GM12874 (cell line): ENCODE results near the gene C1GALT1.

Experiments used
- TF ChIP-seq, protein P1 (sequence below): IDR thresholded peaks from 2 replicates; pipeline ENCODE4 v1.5.1; 2011; ENCODE audit warnings: low read depth, mild to moderate bottlenecking, control low read depth, low read length, moderate library complexity; ENCODE audit not compliant: insufficient read depth

Gene C1GALT1

DNA sequence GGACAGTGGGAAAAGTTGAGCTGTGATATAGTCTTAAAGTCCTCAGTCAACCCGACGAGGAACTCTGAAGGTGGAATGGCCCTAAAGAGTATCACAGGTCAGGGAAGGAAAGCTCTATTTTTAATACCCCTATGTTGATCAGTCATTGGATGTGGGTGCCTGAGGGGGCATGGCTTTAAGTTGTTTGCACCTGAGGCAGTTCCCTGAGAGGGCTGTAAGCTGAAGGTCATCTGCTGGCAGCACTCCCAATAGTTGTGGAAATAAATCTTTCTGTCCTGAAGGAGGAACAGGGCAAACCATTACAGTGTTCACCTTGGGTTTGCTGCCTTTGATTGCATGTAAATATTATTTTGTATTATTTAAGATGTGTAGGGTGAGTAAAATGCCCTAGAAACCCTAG lies 17.8 kb upstream of the C1GALT1 start:
- TF ChIP-seq, protein P1, sequence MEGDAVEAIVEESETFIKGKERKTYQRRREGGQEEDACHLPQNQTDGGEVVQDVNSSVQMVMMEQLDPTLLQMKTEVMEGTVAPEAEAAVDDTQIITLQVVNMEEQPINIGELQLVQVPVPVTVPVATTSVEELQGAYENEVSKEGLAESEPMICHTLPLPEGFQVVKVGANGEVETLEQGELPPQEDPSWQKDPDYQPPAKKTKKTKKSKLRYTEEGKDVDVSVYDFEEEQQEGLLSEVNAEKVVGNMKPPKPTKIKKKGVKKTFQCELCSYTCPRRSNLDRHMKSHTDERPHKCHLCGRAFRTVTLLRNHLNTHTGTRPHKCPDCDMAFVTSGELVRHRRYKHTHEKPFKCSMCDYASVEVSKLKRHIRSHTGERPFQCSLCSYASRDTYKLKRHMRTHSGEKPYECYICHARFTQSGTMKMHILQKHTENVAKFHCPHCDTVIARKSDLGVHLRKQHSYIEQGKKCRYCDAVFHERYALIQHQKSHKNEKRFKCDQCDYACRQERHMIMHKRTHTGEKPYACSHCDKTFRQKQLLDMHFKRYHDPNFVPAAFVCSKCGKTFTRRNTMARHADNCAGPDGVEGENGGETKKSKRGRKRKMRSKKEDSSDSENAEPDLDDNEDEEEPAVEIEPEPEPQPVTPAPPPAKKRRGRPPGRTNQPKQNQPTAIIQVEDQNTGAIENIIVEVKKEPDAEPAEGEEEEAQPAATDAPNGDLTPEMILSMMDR, result no peak

DNA sequence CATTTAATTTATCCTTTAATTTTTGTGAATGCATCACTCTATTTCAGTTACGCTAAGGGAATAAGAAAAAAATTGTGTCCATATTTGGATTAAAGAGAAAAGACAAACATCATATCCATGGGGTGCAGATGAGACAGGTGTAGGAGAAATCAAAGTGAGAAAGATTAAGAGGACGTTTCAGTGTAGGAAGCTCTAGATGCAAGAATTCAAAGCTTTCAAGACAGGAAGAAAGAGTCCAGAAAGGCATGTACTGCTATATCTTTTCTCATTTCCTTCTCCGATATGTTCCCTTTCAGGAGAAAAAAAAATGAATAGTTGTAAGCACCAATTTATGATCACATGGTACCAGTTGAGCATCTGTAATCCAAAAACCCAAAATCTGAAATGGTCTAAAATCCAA lies 17.0 kb upstream of the C1GALT1 start:
- TF ChIP-seq, protein P1, result no peak

DNA sequence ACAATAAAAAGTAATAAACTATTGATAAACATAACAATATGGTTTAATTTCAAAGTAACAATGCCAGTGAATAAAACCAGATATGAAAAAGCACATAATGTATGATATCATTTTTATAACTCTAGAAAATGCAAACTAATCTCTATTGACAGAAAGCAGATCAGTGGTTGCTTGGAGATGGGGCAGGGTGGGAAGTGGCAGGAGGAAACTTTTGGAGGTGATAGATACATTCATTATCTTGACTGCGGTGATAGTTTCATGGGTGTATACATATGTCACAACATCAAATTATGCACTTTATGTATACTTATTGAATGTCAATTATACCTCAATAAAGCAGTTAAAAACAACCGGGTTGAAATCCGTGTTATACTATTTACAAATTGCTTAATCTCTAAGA lies 16.0 kb upstream of the C1GALT1 start:
- TF ChIP-seq, protein P1, result no peak

DNA sequence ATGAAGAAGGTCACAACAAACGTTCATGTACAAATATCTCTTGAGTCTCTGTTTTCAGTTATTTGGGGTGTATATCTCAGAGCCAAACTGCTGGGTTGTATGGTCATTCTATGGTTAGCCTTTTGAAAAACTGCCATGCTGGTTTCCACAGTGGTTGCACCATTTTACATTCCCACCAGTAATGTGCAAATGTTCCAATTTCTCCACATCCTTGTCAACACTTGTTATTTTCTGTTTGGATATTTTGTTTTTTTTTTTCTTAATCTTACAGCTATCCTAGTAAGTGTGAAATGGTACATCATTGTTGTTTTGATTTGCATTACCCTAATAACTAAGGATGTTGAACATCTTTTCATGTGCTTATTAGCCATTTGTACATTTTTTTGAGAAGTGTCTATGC lies 13.0 kb upstream of the C1GALT1 start:
- TF ChIP-seq, protein P1, result no peak

DNA sequence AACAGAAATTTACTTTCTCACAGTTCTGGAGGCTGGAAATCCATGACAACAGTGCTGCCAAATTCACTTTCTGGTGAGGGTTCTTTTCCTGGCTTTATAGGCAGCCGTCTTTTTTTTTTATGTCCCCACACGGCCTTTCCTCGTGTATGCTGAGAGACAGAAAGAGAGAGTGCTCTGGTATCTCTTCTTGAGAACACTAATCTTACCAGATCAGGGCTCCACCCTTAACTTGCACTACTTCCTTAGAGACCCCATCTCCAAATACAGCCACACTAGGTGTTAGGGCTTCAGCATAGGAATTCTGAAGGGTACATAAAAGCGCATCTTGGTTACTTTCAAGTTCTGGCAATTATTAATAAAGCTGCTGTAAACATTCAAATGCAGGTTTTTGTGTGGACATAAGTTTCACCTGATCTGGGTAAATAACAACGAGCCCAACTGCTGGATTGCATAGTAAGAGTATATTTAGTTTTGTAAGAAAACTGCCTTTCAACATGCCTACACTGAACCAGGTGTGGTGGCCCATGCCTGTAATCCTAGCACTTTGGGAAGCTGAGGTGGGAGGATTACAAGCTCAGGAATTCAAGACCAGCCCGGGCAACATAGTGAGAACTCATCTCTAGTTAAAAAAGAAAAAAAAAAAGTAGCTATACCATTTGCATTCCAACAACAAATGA lies 8.2 kb upstream of the C1GALT1 start:
- TF ChIP-seq, protein P1, result no peak

DNA sequence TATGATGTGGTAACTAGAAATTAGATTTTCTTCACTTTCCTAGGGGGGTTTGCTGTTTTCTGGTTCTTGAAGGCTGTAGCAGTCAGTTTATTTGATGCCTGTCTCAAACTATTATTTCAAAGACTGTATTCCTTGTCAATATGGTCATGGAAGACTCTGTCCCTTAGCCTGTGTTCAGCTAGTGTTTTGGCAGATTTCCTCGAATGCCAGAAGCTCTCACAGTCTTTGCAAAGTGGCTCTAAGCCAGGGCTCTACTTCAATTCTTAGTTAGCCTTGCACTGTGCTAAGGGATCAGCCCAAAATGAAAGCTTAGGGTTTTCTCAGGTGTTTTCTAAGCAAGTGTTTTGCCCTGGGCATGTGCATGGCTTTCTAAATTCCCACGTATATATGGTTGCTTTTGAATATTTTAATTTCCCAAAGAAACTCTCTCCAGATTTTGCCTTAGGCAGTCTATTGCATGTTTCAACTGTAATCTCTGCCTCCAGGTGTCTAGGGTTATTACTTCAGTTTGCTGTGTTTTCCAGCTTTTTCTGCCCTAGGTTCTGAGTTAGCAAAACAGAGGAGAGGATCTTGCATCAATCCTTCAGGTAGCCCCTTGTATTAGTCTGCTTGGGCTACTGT lies 7.2 kb upstream of the C1GALT1 start:
- TF ChIP-seq, protein P1, result no peak

DNA sequence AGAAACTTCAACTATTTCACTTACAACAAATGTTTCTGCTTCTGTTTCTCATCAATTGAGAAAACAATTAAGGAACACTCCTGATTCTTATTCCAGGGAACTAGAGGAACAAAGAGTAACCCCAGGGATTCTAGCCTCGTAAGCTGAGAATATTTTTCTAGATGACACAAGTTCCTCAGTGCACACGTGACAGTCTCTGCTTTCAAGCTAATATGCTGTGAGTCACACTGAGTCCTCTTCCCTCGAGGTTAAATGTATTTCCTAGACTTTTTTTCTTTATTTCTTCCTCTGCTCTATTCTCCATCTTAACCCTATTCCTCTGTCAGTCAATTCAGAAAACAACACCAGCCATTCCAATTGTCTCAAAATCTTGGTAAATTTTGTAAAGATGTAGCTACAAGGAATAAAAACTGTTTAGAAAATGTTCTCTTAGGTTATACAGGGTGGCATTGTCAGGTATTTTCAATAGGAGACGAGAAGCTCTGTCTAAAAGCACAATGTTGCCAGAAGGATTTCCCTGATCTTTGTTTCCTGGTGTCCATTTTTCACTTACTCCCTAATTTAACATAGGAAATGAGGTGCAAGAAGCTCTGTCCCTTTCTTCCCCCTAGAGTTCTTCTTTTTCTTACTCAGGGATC lies 5.8 kb upstream of the C1GALT1 start:
- TF ChIP-seq, protein P1, result no peak
